Stomach (tissue), 4 donors: ENCODE measurements around the gene IFNG-AS1.

Experiments
- EP300 ChIP-seq: sonication (generic); formaldehyde crosslinking; IDR thresholded peaks from one replicate; pipeline ENCODE4 v1.6.1; 2017; ENCODE audit warnings: antibody characterized with exemption
- POLR2AphosphoS5 ChIP-seq, 3 donors: sonication (generic); formaldehyde crosslinking; IDR thresholded peaks; one replicate each; pipeline ENCODE4 v1.6.1; 2016; ENCODE audit warnings: antibody characterized with exemption in 3 of 3
- TF ChIP-seq, protein P1 (sequence below), 7 experiments: fragments of 450-650 bp in 4 of 7; fragments of 200-600 bp in 3 of 7; sonication (generic) in 3 of 7; IDR thresholded peaks; one replicate each; pipeline ENCODE4 v1.5.1; 2016 to 2019; ENCODE audit warnings: antibody characterized with exemption in 7 of 7, control low read depth in 2 of 7, mild to moderate bottlenecking in 1 of 7

DNA sequence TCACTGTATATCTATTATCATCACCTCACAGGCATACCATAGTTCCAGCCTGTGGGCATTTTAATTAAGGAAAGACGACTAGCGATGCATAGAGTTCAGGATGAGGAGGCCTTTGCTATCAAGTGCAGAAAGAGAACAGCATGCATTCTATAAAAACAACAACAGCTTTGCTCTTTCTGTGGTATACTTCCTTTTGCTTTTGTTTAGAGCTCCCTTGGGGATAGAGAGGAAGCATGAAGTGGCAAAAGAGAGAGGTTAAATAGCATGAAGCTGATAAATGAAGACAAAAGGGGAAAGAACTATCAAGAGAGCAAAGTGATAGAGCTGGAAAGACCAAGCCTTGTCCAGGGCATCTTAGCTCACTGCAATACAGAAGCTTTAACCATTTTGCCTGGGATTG, 23.5 kb downstream of the IFNG-AS1 start:
- TF ChIP-seq, protein P1, sequence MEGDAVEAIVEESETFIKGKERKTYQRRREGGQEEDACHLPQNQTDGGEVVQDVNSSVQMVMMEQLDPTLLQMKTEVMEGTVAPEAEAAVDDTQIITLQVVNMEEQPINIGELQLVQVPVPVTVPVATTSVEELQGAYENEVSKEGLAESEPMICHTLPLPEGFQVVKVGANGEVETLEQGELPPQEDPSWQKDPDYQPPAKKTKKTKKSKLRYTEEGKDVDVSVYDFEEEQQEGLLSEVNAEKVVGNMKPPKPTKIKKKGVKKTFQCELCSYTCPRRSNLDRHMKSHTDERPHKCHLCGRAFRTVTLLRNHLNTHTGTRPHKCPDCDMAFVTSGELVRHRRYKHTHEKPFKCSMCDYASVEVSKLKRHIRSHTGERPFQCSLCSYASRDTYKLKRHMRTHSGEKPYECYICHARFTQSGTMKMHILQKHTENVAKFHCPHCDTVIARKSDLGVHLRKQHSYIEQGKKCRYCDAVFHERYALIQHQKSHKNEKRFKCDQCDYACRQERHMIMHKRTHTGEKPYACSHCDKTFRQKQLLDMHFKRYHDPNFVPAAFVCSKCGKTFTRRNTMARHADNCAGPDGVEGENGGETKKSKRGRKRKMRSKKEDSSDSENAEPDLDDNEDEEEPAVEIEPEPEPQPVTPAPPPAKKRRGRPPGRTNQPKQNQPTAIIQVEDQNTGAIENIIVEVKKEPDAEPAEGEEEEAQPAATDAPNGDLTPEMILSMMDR (IDR thresholded peaks at IDR 0.05), result no peak
- TF ChIP-seq EP300, result no peak
- TF ChIP-seq POLR2AphosphoS5 (IDR thresholded peaks at IDR 0.05), result no peak
